GM21786 (cell line): ENCODE measurements around the gene HSPA1L.
"Not testable (repeated sequence)": the region's sequence is repeated elsewhere in the genome, so short reads cannot be mapped to it uniquely, and the experiment has no call there.

Experiments used
- ATAC-seq: cut with Tn5 transposase; IDR thresholded peaks from one replicate; pipeline ENCODE4 v1.9.1; 2021; ENCODE audit not compliant: unreplicated experiment

HSPA1L gene

GRCh38 chr6:31837369-31838113 is 22.5 kb upstream of the HSPA1L start:
- no peak for ATAC-seq

- ATAC-seq = no peak
Observed at GRCh38 chr6:31836474-31837368, 21.6 kb upstream of the HSPA1L start.

GRCh38 chr6:31836047-31836473 is 21.0 kb upstream of the HSPA1L start:
- ATAC-seq = no peak

GRCh38 chr6:31834367-31835250 is 19.5 kb upstream of the HSPA1L start:
- ATAC-seq = no peak

GRCh38 chr6:31831350-31832215 is 16.5 kb upstream of the HSPA1L start:
- ATAC-seq = no peak

GRCh38 chr6:31830886-31831335 is 15.8 kb upstream of the HSPA1L start:
- ATAC-seq = no peak

GRCh38 chr6:31829633-31830283 is 14.7 kb upstream of the HSPA1L start:
- no peak for ATAC-seq

GRCh38 chr6:31827286-31828079 is 12.4 kb upstream of the HSPA1L start, which contains the start of gene HSPA1B:
Gene HSPA1B, plus strand, starts transcription at chr6:31827738. Its CDS starts 213 bp downstream, at chr6:31827951.
- peak; percentile 55 for ATAC-seq

- ATAC-seq = no peak
Observed at GRCh38 chr6:31826793-31827285, 11.8 kb upstream of the HSPA1L start.

- no peak for ATAC-seq
Observed at GRCh38 chr6:31825553-31825952, 10.5 kb upstream of the HSPA1L start.

GRCh38 chr6:31823592-31824196 is 8.6 kb upstream of the HSPA1L start:
- ATAC-seq = not testable (repeated sequence)

GRCh38 chr6:31822036-31822821 is 7.1 kb upstream of the HSPA1L start:
- ATAC-seq = peak; percentile 47

GRCh38 chr6:31821301-31822035 is 6.4 kb upstream of the HSPA1L start:
- peak; percentile 23 for ATAC-seq

GRCh38 chr6:31820399-31820798 is 5.3 kb upstream of the HSPA1L start:
- ATAC-seq = not testable (repeated sequence)

GRCh38 chr6:31819871-31820299 is 4.8 kb upstream of the HSPA1L start:
- ATAC-seq = no peak

- not testable (repeated sequence) for ATAC-seq
Observed at GRCh38 chr6:31817929-31818511, 2.9 kb upstream of the HSPA1L start.
